Aorta (tissue), 5 donors: ENCODE measurements around the gene TSPAN10. TPM values are rescaled to one million over a fixed set of nuclear protein-coding genes. Genes with fewer than 3 reads are reported as not detected.

Experiments used
- ATAC-seq: fragments of 200-7000 bp; cut with Tn5 transposase; one replicate; pipeline ENCODE4 v1.9.1; 2022; ENCODE audit warnings: moderate library complexity; ENCODE audit not compliant: low FRiP score
- DNase-seq, 2 donors: peaks; one replicate each; pipeline ENCODE4 v3.0.0-alpha.2; 2020
- H3K27ac ChIP-seq, 2 donors: one replicate each; pipeline ENCODE4 v1.5.1; 2013; ENCODE audit warnings: low read length in 2 of 2, mild to moderate bottlenecking in 2 of 2, moderate library complexity in 2 of 2, control low read depth in 1 of 2, inconsistent platforms in 1 of 2, low read depth in 1 of 2
- H3K27me3 ChIP-seq, 2 donors: one replicate each; pipeline ENCODE4 v1.6.1; 2013; ENCODE audit warnings: control low read depth in 1 of 2, low read length in 1 of 2, mild to moderate bottlenecking in 1 of 2, moderate library complexity in 1 of 2; ENCODE audit not compliant: insufficient read depth in 2 of 2, control insufficient read depth in 1 of 2
- H3K36me3 ChIP-seq, 2 donors: one replicate each; pipeline ENCODE4 v1.6.1; 2013; ENCODE audit warnings: control low read depth in 1 of 2, low read length in 1 of 2, mild to moderate bottlenecking in 1 of 2; ENCODE audit not compliant: insufficient read depth in 2 of 2, control insufficient read depth in 1 of 2
- H3K4me1 ChIP-seq, 2 donors: one replicate each; pipeline ENCODE4 v1.6.1; 2013; ENCODE audit warnings: low read length in 2 of 2, control low read depth in 1 of 2, mild to moderate bottlenecking in 1 of 2, moderate library complexity in 1 of 2; ENCODE audit not compliant: insufficient read depth in 2 of 2, control insufficient read depth in 1 of 2
- H3K4me3 ChIP-seq, 2 donors: one replicate each; pipeline ENCODE4 v1.5.1; 2013; ENCODE audit warnings: low read length in 2 of 2, control low read depth in 1 of 2, mild to moderate bottlenecking in 1 of 2
- H3K9me3 ChIP-seq: one replicate; pipeline ENCODE4 v1.6.1; 2013; ENCODE audit warnings: mild to moderate bottlenecking, low read length; ENCODE audit not compliant: control insufficient read depth
- WGBS, 2 donors: extraction: QIAGEN DNeasy Blood & Tissue Kit; methylation state at CpG; one replicate each; pipeline ENCODE4 v1.1.7; 2013; 5-methylcytosine and 5-hydroxymethylcytosine counted together
- intact Hi-C, 2 donors: fragments of 100-400 bp; cut with DNase I; formaldehyde crosslinking; loops; one replicate each; pipeline versions ENCODE4 v1.14.2 to v1.15.0; 2022
- polyA plus RNA-seq, 2 donors: library from polyadenylated mRNA; stranded (reverse); fragments of 200-250 nt; gene quantifications; one replicate each; pipeline ENCODE4 v1.2.3, GENCODE V29; 2013
- total RNA-seq, 2 donors: library from RNA; stranded (reverse); fragmentation: NEBNext Ultra II Directional; extraction: Animal tissue kit (Norgen Biotek cat#: 25700); gene quantifications; one replicate each; pipeline ENCODE4 v1.2.1, GENCODE V29; 2021
- donor health status: healthy with polysubstance abuse.
- donor health status: Bipolar disorder and iron deficiency.
- donor health status: DM: no; HTN: no; CAD: no.
- donor health status: DM: no; HTN: no; CAD: no.
- donor health status: DM: yes; HTN: yes; CAD: no.

TSPAN10 gene
- total and polyA plus RNA-seq, 4 donors, result 0.25 to 0.66 (median 0.29) TPM

- intact Hi-C loops, result no loop called here
- Histone ChIP-seq H3K27me3 (no peaks in the 10 kb centered on the region), H3K4me1 (no peaks in the 10 kb centered on the region), H3K9me3 (no peaks in the 10 kb centered on the region), H3K36me3 (no peaks in the 10 kb centered on the region), H3K27ac (no peak overlapping the region), H3K4me3 (no peak overlapping the region)
- 72 to 83% methylated on average over 7 of the region's 7 CpGs for WGBS, 2 donors
- ATAC-seq (no peak), DNase-seq (no peak)
These were observed 27.1 kb downstream of the TSPAN10 start for GRCh38 chr17:81664051-81664470.

GRCh38 chr17:81665205-81666091, 28.5 kb downstream of the TSPAN10 start:
- DNase-seq, result peak in 1 of 2 donors; percentile 42
- Histone ChIP-seq H3K4me3 (peak overlapping the region; percentile 61 to 65), H3K27me3 (no peaks in the 10 kb centered on the region), H3K27ac (no peak overlapping the region), H3K9me3 (no peaks in the 10 kb centered on the region), H3K4me1 (no peaks in the 10 kb centered on the region), H3K36me3 (no peaks in the 10 kb centered on the region)
- peak; percentile 20 for ATAC-seq
- intact Hi-C loops, result loop anchor here in 1 of 2 donors (1.0 to 2.0 kb wide), 2 partner anchors 28 to 37 kb away; partner anchors contain the start of genes MRPL12, NPLOC4 and TSPAN10
- 63 to 66% methylated on average over 30 of the region's 30 CpGs for WGBS, 2 donors

DNA sequence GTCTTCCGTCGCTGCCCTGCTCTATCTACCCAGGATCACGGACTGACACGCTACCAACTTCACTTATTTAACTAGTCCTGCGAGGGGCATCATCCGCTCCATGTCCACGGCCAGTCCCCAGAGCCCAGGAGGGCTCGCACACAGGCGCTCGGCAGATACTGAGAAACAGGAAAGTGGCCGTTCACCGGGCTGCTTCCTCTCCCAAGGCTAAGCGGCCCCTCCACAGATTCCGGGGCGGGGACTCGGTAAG, 29.0 kb downstream of the TSPAN10 start:
- intact Hi-C loops, result loop anchor here in 1 of 2 donors (1.0 to 2.0 kb wide), 2 partner anchors 29 to 37 kb away; partner anchors contain the start of genes MRPL12, NPLOC4 and TSPAN10
- 0% methylated on average over 16 of the region's 16 CpGs for WGBS, 2 donors
- ATAC-seq, result no peak

GRCh38 chr17:81666342-81667191, 29.6 kb downstream of the TSPAN10 start, which contains the start of the genes CCDC137 and OXLD1:
Gene CCDC137, plus strand, starts transcription at chr17:81666737. Its CDS starts 30 bp downstream, at chr17:81666767.
Gene OXLD1, minus strand, starts transcription at chr17:81666605. Its CDS starts 28 bp downstream, at chr17:81666577.
- no peaks in the 10 kb centered on the region for H3K27me3 ChIP-seq
- ATAC-seq, result peak; percentile 97
- intact Hi-C loops, result loop anchor here in 1 of 2 donors (1.0 to 2.0 kb wide), 2 partner anchors 29 to 36 kb away; partner anchors contain the start of genes MRPL12, NPLOC4 and TSPAN10
- H3K27ac ChIP-seq, result peak within 1 kb of the TSS in 1 of 2 donors; percentile 50
- no peaks in the 10 kb centered on the region for H3K4me1 ChIP-seq
- peak within 1 kb of the TSS; percentile 61 to 65 for H3K4me3 ChIP-seq
- no peaks in the 10 kb centered on the region for H3K36me3 ChIP-seq
- 0% methylated on average over 73 to 96 of the region's 96 CpGs for WGBS, 2 donors
- peak; percentile 98 to 99 for DNase-seq
- no peaks in the 10 kb centered on the region for H3K9me3 ChIP-seq

More for the DNA sequence above, 29.0 kb downstream of the TSPAN10 start:
- no peak for DNase-seq
- Histone ChIP-seq H3K4me1 (no peaks in the 10 kb centered on the region), H3K36me3 (no peaks in the 10 kb centered on the region), H3K9me3 (no peaks in the 10 kb centered on the region), H3K27ac (peak overlapping the region in 1 of 2 donors; percentile 50), H3K4me3 (peak overlapping the region; percentile 61 to 65), H3K27me3 (no peaks in the 10 kb centered on the region)

GRCh38 chr17:81667754-81668153, 30.8 kb downstream of the TSPAN10 start:
- intact Hi-C loops, result loop anchor here in 1 of 2 donors (2.0 kb wide), 1 partner anchor 35 kb away; the partner anchor contains the start of gene MRPL12
- ATAC-seq, result no peak
- DNase-seq, result no peak
- Histone ChIP-seq H3K9me3 (no peaks in the 10 kb centered on the region), H3K4me3 (no peak overlapping the region), H3K36me3 (no peaks in the 10 kb centered on the region), H3K27ac (no peak overlapping the region), H3K4me1 (no peaks in the 10 kb centered on the region), H3K27me3 (no peaks in the 10 kb centered on the region)
- WGBS, 2 donors, result 82 to 86% methylated on average over 18 of the region's 18 CpGs

DNA sequence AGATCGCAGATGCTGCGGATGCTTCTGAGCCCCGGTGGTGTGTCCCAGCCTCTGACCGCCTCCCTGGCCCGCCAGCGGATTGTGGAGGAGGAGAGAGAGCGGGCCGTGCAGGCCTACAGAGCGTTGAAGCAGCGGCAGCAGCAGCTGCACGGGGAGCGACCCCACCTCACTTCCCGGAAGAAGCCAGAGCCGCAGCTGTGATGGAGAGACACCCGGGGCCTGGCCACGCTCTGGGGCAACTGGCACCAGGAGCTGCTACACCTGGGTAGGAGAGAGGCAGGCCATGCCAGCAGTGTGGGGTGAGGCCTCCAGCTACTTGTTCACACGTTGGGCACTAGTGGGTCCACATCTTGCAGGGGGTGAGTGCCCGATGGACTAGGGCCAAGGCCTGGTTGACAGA, 35.5 kb downstream of the TSPAN10 start:
- WGBS, 2 donors, result 87% methylated on average over 18 of the region's 18 CpGs
- Histone ChIP-seq H3K36me3 (no peaks in the 10 kb centered on the region), H3K9me3 (no peaks in the 10 kb centered on the region), H3K4me3 (no peak overlapping the region), H3K27me3 (no peaks in the 10 kb centered on the region), H3K27ac (no peak overlapping the region), H3K4me1 (no peaks in the 10 kb centered on the region)
- ATAC-seq (no peak), DNase-seq (no peak)
- intact Hi-C loops, result no loop called here

- H3K4me3 ChIP-seq, result no peak overlapping the region
- no peak for ATAC-seq
- no peaks in the 10 kb centered on the region for H3K27me3 ChIP-seq
- no peak for DNase-seq
- no peak overlapping the region for H3K27ac ChIP-seq
- intact Hi-C loops, result no loop called here
- WGBS, 2 donors, result 86% methylated on average over 16 of the region's 16 CpGs
- no peaks in the 10 kb centered on the region for H3K36me3 ChIP-seq
- H3K4me1 ChIP-seq, result no peaks in the 10 kb centered on the region
- no peaks in the 10 kb centered on the region for H3K9me3 ChIP-seq
These were observed 36.0 kb downstream of the TSPAN10 start for GRCh38 chr17:81672954-81673353.

DNA sequence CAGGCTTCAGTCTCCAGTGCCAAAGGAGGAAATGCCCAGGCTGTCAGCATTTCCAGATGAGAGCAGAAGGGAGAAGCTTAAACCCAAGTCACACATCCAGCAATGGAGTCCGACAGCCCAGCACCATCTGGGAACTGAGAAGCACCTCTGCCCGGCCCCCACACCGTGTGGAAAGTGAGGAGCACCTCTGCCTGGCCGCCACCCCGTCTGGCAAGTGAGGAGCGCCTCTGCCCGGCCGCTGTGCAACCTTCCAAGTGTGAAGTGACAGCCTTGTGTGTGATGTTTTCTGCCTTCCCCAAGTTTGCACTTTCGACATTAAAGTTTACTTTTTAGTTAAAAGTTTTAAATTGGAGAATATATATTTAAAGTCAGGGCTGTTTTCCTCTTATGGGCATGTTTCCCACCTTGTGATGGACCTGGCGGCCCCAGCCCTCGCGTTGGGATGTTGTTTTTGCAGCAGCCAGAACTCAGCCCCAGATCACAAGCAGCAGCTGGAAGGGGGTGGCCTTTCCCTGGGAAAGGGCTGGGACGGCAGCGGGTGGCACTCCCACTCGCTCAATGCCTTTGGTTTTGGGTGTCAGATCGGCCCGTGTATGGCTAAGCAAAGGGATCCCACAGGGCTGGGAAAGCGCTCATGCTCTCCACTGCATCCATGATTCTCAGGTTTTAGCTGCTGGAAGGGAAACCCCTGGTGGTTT, 36.7 kb downstream of the TSPAN10 start:
- H3K36me3 ChIP-seq, result no peaks in the 10 kb centered on the region
- no peak for DNase-seq
- no peak overlapping the region for H3K27ac ChIP-seq
- ATAC-seq, result no peak
- H3K4me1 ChIP-seq, result no peaks in the 10 kb centered on the region
- H3K9me3 ChIP-seq, result no peaks in the 10 kb centered on the region
- no peak overlapping the region for H3K4me3 ChIP-seq
- intact Hi-C loops, result no loop called here
- WGBS, 2 donors, result 77 to 78% methylated on average over 18 of the region's 18 CpGs
- no peaks in the 10 kb centered on the region for H3K27me3 ChIP-seq
